Cardiac fibroblast (primary cell): ENCODE measurements around the gene RAD17.

Experiments used
- DNase-seq, 2 donors: peaks; one replicate each; pipeline versions ENCODE4 v3.0.0 to v3.0.0-alpha.2; 2010; ENCODE audit warnings: low read depth in 2 of 2
- H3K4me3 ChIP-seq, 2 donors: replicated peaks in 1 of 2; 1 replicate in 1 of 2; 2 replicates in 1 of 2; pipeline ENCODE4 v1.5.1; 2011; ENCODE audit warnings: low read depth in 2 of 2, low read length in 2 of 2, mild to moderate bottlenecking in 2 of 2, moderate library complexity in 1 of 2
- TF ChIP-seq, protein P1 (sequence below): IDR thresholded peaks from one replicate; pipeline ENCODE4 v1.5.1; 2011; ENCODE audit warnings: low read depth, mild to moderate bottlenecking, low read length, inconsistent platforms

The RAD17 gene

DNA sequence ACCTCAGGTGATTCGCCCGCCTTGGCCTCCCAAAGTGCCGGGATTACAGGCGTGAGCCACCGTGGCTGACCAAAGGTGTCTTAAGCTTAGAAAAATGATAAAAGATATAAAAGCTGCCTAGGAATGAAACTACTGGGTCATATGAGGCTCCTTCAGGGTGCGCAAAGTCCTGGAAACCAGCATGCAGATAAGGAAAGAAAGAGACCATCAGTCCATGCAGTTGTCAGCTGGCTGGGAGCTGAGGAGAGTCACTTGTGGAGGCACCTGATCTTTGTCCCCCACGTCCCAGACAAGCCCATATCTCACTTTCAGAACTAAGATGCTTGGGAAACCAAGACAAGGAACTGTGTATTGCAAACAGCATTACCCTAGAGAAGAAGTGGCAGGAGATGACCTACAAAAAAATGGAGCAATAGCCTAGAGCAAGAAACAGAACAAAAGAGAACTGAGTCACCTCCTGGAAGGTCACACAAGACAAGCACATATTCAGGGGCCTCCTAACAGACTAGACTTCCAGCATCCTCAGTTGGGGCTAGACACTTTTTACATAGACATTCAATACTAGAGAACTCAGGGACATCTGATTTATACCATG is 34.2 kb upstream of the RAD17 start:
- peak in 1 of 2 donors; percentile 23 for DNase-seq
- no peak overlapping the region for H3K4me3 ChIP-seq
- TF ChIP-seq, protein P1, sequence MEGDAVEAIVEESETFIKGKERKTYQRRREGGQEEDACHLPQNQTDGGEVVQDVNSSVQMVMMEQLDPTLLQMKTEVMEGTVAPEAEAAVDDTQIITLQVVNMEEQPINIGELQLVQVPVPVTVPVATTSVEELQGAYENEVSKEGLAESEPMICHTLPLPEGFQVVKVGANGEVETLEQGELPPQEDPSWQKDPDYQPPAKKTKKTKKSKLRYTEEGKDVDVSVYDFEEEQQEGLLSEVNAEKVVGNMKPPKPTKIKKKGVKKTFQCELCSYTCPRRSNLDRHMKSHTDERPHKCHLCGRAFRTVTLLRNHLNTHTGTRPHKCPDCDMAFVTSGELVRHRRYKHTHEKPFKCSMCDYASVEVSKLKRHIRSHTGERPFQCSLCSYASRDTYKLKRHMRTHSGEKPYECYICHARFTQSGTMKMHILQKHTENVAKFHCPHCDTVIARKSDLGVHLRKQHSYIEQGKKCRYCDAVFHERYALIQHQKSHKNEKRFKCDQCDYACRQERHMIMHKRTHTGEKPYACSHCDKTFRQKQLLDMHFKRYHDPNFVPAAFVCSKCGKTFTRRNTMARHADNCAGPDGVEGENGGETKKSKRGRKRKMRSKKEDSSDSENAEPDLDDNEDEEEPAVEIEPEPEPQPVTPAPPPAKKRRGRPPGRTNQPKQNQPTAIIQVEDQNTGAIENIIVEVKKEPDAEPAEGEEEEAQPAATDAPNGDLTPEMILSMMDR, result no peak

DNA sequence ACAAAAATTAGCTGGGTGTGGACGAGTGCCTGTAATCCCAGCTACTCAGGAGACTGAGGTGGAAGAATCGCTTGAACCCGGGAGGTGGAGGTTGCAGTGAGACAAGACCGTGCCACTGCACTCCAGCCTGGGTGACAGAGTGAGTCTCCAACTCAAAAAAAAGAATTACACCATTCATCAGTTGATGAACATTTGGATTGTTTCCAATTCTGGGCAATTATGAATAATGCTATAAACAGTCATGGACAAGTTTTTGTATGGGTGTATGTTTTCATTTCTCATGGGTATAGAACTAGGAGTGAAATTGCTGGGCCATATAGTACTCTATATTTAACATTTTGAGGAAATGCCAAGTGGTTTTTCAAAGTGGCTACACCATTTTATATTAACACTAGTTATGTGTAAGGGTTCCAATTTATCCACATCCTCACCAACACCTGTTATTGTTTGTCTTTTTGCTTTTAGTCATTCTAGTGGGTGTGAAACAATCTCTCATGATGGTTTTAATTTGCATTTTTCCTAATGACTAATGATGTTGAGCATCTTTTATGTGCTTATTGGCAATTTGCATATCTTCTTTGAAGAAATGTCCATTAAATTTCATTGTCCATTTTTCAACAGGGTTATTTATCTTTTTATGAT is 28.0 kb upstream of the RAD17 start:
- no peak overlapping the region for H3K4me3 ChIP-seq
- TF ChIP-seq, protein P1, result no peak
- peak in 1 of 2 donors; percentile 46 for DNase-seq

DNA sequence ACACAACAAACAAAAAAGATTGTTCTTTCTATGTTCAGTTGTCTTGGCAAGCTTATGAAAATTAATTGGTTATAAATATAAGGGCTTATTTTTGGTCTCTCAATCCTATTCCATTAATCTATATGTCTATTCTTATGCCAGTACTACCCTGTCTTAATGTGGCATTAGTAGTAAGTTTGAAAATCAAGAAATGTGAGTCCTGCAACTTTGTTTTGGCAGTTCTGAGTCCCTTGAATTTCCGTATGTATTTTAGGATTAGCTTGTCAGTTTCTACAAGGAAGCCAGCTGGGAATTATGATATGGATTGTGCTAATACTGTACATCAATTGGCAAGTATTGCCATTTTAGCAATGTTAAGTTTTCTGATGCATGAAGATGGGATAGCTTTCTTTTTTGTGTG is 26.5 kb upstream of the RAD17 start:
- TF ChIP-seq, protein P1, result no peak
- no peak overlapping the region for H3K4me3 ChIP-seq
- no peak for DNase-seq

DNA sequence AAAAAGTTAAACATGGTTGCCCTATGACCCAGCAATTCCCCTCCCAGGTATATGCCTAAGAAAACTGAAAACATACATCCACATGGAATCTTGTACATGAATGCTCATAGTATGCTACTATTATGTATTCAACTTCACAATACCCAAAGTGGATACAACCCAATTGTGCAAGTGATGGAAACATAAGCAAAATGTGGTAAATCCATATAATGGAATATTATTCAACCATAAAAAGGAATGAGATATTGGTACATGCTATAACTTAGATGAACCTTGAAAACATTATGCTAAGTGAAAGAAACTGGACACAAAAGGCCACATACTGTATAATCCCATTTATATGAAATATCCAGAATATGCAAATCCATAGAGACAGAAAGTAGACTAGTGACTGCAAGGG is 19.0 kb upstream of the RAD17 start:
- TF ChIP-seq, protein P1, result no peak
- no peak overlapping the region for H3K4me3 ChIP-seq
- DNase-seq, result no peak

DNA sequence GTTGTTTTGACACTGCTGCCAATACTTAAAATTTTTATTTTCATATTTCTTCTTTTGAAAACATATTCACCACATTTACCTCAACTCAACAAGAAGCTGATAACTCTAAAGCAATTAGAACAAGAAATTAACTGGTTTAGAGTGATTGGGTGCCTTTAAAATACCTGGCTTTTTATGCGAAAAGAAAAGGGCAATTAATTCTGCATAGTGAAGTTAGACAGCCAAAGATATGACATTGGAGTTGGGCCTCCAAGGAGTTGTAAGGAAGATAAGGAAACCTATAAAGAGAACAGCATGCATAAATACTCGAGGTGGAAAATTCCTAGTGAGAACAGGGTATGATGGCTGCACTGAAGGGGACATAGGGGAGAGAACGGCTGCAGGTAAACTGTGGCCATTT is 9.9 kb upstream of the RAD17 start:
- no peak for DNase-seq
- TF ChIP-seq, protein P1, result no peak

DNA sequence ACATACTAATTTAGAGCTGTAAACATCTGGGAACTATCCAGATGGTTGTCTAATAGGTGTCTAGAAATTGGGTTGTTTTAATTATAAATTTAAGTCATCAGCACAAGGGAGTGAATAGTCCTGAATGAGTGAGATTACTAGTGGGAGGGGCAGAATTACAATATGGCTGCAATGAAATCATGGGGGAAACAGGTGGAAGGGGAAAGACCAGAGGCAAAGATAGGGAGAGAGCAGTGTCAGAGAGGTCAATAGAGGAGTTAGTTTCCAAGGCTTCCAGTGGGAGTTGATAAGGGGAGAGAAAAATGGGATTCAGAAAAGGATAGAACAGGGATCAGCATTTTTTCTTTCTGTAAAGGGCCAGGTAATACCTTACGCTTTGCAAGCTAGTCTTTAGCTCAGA is 9.2 kb upstream of the RAD17 start:
- TF ChIP-seq, protein P1, result no peak
- no peak for DNase-seq
- H3K4me3 ChIP-seq, result no peak overlapping the region

More for the DNA sequence above, 9.9 kb upstream of the RAD17 start:
- no peak overlapping the region for H3K4me3 ChIP-seq
